Cardiac septum (tissue), 1 donor: ENCODE results near the gene CPNE1. TPM values are rescaled to one million over a fixed set of nuclear protein-coding genes. Genes with fewer than 3 reads are reported as not detected.
A peak's percentile ranks its signal among the peaks of the same experiment; 100 is the strongest.
"Not testable (repeated sequence)": the region's sequence is repeated elsewhere in the genome, so short reads cannot be mapped to it uniquely, and the experiment has no call there.

Experiments
- DNase-seq: peaks from one replicate; pipeline ENCODE4 v3.0.0-alpha.2; 2020; ENCODE audit warnings: low spot score
- intact Hi-C: fragments of 100-400 bp; cut with DNase I; formaldehyde crosslinking; loops from one replicate; pipeline ENCODE4 v1.14.0; 2022
- total RNA-seq: library from RNA; stranded (reverse); fragmentation: NEBNext Ultra II Directional; extraction: Animal tissue kit (Norgen Biotek cat#: 25700); gene quantifications from one replicate; pipeline ENCODE4 v1.2.1, GENCODE V29; 2021
- donor health status: DM: no; HTN: no; CAD: no.

The CPNE1 gene
- total RNA-seq, 1 donor from 2014 or later: 77.9 TPM

DNA sequence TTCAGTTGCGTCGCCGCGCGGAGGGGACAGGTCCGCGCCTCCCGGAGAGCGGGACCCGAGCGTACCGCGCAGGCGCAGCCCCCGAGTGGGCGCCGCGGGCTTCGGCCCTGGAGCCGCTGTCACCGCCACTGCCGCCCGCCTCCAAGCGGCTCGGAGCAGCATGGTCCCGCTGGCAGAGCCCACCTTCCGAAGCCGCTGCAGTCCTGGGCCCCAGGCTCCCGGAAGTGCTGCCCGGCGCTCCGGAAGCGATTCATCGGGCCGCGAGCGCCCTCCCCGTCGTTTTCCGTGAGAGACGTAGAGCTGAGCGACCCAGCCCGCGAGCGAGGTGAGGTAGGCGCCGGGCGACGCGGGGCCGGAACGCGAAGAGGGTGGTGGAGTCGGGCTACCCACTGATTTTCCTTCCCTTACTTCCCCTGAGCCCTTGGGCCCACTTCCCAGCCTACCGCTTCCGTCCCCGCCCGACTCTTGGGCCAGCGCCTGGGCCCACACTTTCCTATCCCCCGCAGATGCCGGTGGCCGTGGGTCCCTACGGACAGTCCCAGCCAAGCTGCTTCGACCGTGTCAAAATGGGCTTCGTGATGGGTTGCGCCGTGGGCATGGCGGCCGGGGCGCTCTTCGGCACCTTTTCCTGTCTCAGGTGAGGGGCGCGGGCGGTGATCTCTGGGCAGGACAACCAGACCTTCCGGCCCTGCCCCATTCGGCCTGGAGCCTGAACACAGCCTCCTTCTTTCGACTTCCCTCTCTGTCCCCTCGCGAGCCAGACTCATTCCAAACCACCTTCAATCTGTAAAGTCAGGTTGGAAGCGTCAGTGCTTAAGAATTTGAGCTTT lies 34.6 kb upstream of the CPNE1 start, which contains the start of the genes NFS1 and ROMO1:
NFS1 (minus strand) TSS at position 226 of the 830 bp plus-strand sequence; CDS start at position 162, 64 bp downstream.
ROMO1 (plus strand) TSS at position 279 of the 830 bp plus-strand sequence; CDS start at position 507, 228 bp downstream.
- intact Hi-C loops: loop anchor here (2.0 to 10.0 kb wide), 3 partner anchors 35 to 185 kb away; partner anchors contain the start of genes CPNE1, RBM12 and RBM39

DNA sequence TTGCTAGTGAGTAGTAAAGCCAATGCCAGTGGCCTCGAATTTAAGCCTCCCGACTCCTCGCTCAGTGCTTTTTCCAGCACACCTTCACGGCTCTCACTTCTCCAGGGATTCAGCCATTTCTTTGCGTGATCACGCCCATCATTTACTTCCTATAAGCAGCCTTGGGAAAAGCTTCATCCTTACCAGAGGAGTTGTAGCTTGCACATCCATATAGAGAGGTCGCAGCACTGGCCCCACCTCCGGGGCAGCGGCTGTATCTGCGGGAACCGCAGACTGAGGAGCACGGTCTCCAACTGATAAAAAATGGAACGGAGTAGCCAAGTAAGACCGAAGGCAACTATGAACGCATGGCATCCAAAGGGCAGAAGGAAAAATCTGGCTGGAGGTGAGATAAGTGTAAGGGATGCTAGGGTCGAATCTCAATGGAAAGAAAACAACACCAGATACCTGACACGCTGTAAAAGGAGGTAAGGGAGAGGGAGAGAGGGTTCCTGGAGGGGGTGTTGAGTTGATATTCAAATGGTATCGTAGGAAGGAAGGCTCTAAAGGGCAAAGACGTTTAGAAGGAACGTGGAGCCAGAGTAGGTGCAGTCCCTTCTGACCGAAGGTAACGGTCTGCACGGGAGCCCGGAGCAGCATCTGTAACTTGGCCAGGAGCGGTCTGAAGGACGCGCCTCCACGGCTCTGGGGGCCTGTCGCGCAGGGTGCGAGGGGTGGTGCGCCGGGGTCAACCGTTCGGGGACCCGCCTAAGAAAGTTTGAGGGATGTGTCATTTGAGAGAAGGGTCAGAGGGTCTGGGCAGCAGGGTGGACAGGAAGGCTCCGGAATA lies 33.8 kb upstream of the CPNE1 start:
- DNase-seq: no peak
- intact Hi-C loops: loop anchor here (2.0 to 10.0 kb wide), 3 partner anchors 34 to 186 kb away; partner anchors contain the start of genes CPNE1, RBM12 and RBM39

More for the DNA sequence above, 34.6 kb upstream of the CPNE1 start, which contains the start of the genes NFS1 and ROMO1:
- DNase-seq: peak; percentile 94

DNA sequence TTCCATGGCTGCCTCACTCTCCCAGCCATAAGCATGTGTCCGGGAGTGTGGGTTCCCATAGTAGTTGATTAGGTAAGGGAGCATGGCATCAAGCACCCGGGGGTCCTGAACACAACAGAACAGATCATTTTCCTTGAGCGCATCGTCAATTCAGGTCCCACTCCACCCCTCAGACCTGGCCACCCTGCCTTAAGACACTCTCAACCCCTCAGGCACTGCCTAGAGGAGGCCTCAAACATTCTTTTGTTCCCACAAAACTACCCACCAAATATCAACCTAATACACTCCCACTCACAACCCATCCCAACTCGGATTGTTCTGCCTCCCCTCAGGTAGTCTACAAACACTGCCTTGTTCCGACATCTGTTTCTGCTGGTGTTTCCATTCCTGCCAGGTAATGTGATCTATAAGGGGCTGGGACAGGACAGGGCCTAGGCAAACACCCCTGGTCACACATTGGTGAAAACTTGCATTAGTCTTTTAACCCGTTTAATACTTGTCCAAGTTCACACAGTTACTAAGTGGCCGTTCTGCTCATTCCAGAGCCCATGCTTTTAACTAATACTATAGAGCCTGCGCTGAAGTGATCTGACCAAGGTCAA lies 33.1 kb upstream of the CPNE1 start:
- no peak for DNase-seq
- intact Hi-C loops: loop anchor here (2.0 to 10.0 kb wide), 3 partner anchors 33 to 187 kb away; partner anchors contain the start of genes CPNE1, RBM12 and RBM39

DNA sequence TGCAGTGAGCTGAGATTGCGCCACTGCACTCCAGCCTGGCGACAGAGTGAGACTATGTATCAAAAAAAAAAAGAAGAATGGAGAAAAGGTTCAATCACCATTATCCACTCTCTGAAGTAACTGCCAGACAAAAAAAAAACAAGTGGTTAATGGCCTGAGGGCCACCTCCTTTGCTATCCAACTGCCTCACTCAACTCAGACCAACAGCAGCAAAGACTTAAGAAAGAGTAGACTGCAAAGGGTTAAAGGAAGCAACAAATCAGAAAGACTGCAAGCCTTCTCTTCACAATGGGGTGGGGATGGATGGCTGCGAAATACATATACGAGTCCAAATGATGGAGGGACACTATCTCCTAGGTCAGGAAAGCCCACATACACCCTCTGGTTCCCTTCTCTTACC lies 31.3 kb upstream of the CPNE1 start:
- DNase-seq: no peak

DNA sequence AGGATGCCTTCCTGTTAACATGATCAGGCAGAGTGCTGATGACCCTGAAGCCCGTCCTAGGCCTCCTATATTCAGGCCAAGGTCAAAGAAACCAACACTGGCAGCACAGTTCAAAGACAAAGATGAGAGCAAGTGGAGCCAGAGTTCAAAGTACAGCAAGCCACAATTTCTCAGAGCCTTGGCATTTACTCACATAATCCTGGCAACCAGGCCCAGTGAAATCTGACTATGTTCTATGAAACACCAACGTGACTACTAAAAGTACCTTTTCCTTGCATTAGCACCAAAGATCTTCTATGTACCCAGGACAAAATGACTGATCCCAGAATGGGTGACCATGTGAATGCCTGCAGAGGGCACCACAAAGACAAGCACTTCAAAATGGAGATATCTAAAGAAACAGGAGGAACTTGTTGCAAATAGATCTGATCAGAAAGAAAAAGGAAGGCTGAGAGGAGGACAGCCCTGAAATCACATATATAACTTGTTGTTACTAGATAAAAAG lies 30.6 kb upstream of the CPNE1 start:
- intact Hi-C loops: loop anchor here (5.0 to 10.0 kb wide), 2 partner anchors 47 to 190 kb away; partner anchors contain the start of gene RBM39
- DNase-seq: no peak

More for the DNA sequence above, 31.3 kb upstream of the CPNE1 start:
- intact Hi-C loops: loop anchor here (5.0 to 10.0 kb wide), 2 partner anchors 46 to 189 kb away; partner anchors contain the start of gene RBM39

DNA sequence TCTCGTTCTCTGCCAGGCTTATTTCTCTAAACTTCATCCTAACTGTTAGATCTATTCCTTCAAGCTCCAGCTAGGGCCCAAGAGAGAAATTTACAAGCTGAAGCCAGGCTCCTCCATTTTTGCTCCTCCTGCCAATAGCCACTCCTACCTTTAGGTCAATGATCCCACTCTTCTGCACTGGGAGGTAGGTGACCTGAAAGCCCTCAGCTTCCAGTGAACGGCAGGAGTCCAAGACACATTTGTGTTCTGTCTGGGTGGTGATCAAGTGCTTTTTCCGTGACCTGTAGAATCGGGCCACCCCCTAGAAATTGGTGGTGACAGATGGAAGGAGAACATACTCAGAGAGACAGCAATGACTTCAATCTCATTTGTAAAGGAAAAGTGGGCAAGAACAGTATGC lies 25.6 kb upstream of the CPNE1 start:
- DNase-seq: no peak
- intact Hi-C loops: loop anchor here (10.0 kb wide), 1 partner anchor 195 kb away; no protein-coding TSS in a partner anchor

DNA sequence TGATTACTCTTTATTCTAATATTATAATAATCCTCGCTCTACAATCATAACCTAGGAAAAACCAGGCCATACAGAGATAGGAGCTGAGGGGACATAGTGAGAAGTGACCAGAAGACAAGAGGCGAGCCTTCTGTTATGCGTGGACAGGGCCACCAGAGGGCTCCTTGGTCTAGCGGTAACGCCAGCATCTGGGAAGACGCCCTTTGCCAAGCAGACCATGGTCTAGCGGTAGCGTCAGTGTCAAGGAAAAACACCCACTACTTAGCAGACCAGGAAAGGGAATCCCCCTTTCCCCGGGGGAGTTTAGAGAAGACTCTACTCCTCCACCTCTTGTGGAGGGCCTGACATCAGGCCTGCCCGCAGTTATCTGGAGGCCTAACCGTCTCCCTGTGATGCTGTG lies 22.2 kb upstream of the CPNE1 start:
- intact Hi-C loops, DNase-seq: not testable (repeated sequence)

DNA sequence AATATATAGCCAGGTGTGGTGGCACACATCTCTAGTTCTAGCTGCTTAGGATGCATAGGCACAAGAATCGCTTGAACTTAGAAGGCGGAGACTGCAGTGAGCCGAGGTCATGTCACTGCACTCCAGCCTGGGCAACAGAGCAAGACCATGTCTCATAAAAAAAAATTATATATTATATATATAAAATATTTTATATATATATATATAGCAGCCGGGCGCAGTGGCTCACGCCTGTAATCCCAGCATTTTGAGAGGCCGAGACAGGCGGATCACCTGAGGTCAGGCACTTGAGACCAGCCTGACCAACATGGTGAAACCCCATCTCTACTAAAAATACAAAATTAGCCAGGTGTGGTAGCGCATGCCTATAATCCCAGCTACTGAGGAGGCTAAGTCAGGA lies 20.7 kb upstream of the CPNE1 start:
- DNase-seq, intact Hi-C loops: not testable (repeated sequence)

DNA sequence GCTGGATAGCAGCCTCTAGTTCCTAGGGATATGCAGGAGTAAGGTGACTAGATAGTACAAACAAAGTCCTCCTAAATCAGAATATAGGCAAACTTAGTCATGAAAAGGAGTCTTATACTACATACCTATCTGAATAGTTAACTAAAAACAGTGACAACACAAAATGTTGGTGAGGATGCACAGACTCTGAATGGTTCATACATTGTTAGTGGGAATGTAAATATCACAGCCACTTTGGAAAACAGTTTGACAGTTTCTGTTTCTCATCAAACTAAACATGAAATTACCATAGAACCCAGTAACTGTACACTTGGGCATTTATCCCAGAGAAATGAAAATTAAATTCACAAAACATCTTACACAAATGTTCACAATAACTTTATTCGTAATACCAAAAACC lies 17.3 kb upstream of the CPNE1 start:
- intact Hi-C loops: no loop called here

DNA sequence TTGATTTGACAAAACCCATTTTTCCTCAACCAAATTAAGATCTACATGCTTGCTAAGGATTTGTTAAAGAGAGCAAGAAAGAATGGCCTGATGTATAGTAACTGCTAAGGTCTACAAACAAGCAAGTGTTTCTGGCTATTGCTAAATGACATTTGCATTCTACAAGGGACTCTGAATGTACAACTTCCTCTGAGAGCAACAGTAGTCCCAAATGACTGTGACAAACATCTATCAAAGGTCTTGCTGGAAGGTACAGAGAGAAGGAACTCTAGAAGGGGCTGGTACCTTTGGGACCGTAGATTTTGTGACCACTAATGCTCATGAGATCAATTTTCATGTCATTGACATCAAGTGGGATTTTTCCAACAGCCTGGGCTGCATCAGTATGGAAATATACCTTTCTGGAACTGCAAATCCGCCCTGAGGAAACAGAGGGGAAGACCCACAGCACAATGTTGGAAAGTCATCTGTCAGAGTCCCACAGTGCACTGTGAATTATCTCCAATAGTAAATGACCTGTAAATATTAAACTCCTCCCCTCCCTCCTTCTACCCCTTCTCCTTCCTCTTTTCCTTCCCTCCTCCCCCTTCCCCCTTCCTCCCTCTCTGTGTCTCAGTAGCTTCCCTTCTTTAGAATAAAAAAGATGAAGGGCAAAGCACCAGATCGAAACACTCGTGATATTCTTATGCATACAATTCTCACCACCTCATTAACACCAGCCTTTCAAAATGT lies 15.9 kb upstream of the CPNE1 start:
- intact Hi-C loops: no loop called here
- no peak for DNase-seq

More for the DNA sequence above, 17.3 kb upstream of the CPNE1 start:
- DNase-seq: no peak

DNA sequence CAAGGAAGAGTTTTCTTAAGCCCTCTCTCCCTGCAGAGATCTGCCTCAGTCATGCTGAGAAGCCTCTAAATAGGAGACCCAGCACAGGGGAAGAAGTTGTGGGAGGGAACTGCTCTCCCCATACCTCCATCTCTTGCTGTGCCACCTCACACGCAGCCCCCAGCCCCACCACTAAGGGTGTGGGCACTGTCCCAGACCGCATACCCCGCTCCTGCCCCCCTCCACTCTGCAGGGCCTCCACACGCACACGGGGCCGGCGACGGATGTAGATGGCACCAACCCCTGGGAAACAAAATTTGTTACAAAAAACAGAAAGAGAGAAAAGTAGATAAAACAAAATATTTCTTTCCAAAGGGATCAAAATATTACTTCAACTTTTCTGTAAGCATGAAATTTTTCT lies 10.2 kb upstream of the CPNE1 start:
- intact Hi-C loops: no loop called here
- no peak for DNase-seq

DNA sequence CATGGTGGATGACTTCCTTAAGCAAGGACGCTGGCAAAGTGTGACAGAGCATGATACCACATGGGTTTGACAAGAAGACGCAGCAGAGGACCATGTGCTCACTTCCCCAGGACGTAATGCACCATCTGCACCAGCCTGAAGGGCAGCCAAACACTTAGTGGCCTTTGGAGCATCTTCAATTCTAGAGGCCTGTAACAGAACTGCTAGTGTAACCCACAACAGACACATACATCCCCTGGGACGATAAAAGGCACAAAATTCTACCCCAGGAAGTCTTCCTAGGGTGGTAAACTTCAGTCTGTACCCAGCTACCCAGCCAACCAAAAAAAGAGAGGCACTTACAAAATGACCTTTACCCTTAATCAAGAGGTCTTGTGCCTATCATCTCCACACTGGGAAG lies 9.2 kb upstream of the CPNE1 start:
- DNase-seq: no peak

DNA sequence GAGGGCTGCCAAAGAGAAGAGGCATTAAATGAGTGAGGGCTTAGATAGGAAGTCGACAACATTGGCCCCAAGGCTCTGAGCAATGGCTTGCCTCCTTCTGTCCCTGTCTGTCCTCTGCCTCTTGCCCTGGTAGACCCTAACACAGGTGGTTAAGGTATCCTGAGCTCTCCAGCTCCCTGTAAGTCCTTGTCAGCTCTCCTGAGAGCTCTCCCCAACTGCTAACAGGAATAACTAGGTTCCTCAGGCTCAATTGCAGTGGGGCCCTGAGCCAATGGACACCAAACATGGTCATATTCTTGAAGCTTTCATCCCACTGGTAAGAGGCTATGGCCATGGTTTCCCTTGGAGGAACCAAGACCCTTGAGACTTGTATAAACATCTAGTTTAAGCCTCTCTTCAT lies 5.0 kb upstream of the CPNE1 start:
- intact Hi-C loops: no loop called here
- no peak for DNase-seq

More for the DNA sequence above, 9.2 kb upstream of the CPNE1 start:
- intact Hi-C loops: no loop called here

DNA sequence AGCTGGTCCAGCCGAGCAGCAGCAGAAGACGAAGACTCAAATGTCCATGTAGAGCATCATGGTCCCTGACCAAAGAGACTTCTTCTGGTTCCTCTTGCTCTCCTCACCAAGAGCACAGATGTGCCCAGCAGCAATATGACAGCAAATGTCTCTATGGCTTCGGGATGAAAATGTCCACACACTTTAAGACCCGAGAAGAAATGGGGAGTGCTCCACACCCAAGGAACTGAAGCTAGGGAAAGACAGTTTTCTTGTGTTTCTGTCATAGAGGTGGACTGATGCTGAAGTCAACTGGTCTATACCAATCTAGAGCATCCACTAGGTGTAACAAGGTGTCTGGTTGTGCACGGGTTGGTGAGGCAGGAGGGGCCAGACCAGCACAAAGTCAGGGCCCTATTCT lies 4.5 kb upstream of the CPNE1 start:
- DNase-seq: no peak
- intact Hi-C loops: no loop called here

DNA sequence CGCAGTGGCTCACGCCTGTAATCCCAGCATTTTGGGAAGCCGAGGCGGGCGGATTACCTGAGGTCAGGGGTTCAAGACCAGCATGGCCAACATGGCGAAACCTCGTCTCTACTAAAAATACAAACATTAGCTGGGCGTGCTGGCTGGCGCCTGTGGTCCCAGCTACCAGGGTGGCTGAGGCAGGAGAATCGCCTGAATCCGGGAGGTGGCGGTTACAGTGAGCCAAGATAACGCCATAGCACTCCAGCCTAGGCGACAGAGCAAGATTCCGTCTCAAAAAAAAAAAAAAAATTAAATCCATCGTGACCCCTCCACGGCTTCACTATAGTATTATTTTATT lies 1.2 kb upstream of the CPNE1 start:
- DNase-seq: no peak
- intact Hi-C loops: loop anchor here (2.0 kb wide), 3 partner anchors 33 to 77 kb away; partner anchors contain the start of genes NFS1, RBM39 and ROMO1

DNA sequence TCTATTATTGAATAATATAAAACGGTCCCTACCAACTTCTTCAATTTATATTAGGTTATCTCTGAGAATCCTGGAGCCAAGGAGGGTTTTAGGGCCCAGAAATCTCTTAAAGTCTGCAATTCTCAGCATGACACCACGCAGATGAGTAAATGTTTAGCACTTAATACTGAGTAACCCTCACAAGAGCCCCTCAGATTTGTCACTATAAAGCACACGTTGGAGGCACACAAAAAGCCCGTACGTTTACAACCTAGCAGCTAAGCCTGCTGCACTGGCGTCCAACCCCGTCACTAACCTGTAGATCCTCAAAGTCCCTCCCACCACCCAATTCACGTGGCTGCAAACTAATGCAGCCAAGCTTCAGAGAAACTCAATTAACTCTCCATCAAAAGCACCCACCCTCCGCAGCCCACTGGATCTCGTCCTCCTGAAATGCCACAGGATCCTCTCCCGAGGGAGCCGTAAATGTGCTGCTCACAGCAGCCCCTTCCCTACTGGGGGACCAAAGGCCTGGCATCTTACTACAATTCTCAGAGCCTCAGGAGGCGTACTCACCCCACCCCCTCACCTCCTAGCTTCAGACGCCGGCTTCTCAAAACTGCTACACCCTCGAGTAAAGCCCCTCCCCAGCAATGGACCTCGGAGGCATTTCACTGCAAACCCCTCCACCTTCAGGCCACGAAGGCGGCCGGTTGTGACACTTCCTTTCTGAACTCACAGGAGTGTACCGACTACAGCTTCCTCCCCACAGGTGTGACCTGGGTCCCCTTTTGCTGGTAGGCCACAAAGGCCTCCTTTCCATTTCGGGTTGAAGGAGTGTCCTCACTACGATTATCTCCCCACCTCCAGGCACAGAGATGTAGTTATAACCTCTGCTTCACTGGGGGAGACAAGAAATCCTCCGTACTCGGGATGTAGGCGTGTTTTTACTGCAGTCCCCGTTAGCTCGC lies 909 bp downstream of the CPNE1 start:
- intact Hi-C loops: loop anchor here (2.0 kb wide), 3 partner anchors 35 to 79 kb away; partner anchors contain the start of genes NFS1, RBM39 and ROMO1
- peak; percentile 82 for DNase-seq

DNA sequence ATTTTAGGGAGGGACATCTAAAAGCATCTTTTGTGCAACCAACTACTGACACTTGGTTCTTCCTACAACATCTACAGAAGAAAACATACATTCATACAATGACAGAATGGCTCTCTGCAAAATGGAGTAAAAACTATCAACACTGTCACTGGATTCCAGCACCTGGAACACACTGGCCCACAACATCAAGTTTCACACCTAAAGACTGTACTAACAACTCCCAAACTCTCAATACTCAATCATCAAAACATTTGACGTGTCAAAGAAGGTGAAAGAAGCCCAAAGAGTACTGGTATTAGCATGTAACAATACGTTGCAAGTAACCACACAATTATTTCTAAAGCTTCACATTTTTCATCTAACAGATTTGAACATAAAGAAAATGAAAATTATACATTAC lies 2.1 kb downstream of the CPNE1 start:
- DNase-seq: no peak
- intact Hi-C loops: no loop called here
